Stomach smooth muscle (tissue), 2 donors: Measurements from ENCODE around the gene CDH23.

Experiments
- H3K27ac ChIP-seq: one replicate; pipeline ENCODE4 v1.7.0; 2013; ENCODE audit warnings: mild to moderate bottlenecking, low read length, inconsistent platforms
- H3K27me3 ChIP-seq, 2 donors: one replicate each; pipeline ENCODE4 v1.7.0; 2013; ENCODE audit warnings: low read length in 2 of 2; ENCODE audit not compliant: insufficient read depth in 2 of 2, control insufficient read depth in 1 of 2
- H3K36me3 ChIP-seq, 2 donors: one replicate each; pipeline ENCODE4 v1.7.0; 2013; ENCODE audit warnings: low read length in 2 of 2; ENCODE audit not compliant: control insufficient read depth in 2 of 2, insufficient read depth in 2 of 2
- H3K4me1 ChIP-seq: one replicate; pipeline ENCODE4 v1.7.0; 2013; ENCODE audit warnings: low read length; ENCODE audit not compliant: control insufficient read depth, insufficient read depth
- H3K4me3 ChIP-seq, 2 donors: one replicate each; pipeline ENCODE4 v1.7.0; 2013; ENCODE audit warnings: low read length in 2 of 2
- H3K9ac ChIP-seq, 2 donors: one replicate each; pipeline ENCODE4 v1.7.0; 2013; ENCODE audit warnings: low read length in 2 of 2, mild to moderate bottlenecking in 1 of 2
- H3K9me3 ChIP-seq, 2 donors: one replicate each; pipeline ENCODE4 v1.7.0; 2013; ENCODE audit warnings: low read length in 2 of 2; ENCODE audit not compliant: control insufficient read depth in 2 of 2
- donor health status: healthy.
- donor health status: Pancreatic carcinoma.

The CDH23 gene

GRCh38 chr10:71831646-71832552, 435.2 kb downstream of the CDH23 start:
- H3K27ac ChIP-seq, result no peak overlapping the region
- H3K4me1 ChIP-seq, result peaks cover 36% of the 10 kb centered on the region
- peaks cover 43 to 47% of the 10 kb centered on the region in 2 donors for H3K36me3 ChIP-seq
- H3K9me3 ChIP-seq, result no peaks in the 10 kb centered on the region
- no peak overlapping the region for H3K9ac ChIP-seq
- no peak overlapping the region for H3K4me3 ChIP-seq
- no peaks in the 10 kb centered on the region for H3K27me3 ChIP-seq

GRCh38 chr10:71832967-71833366, 436.2 kb downstream of the CDH23 start:
- no peaks in the 10 kb centered on the region for H3K9me3 ChIP-seq
- H3K36me3 ChIP-seq, result peaks cover 42% of the 10 kb centered on the region in 2 donors
- H3K4me3 ChIP-seq, result no peak overlapping the region
- H3K9ac ChIP-seq, result no peak overlapping the region
- peaks cover 46% of the 10 kb centered on the region for H3K4me1 ChIP-seq
- no peak overlapping the region for H3K27ac ChIP-seq
- H3K27me3 ChIP-seq, result no peaks in the 10 kb centered on the region

- Histone ChIP-seq H3K4me1 (peaks cover 54% of the 10 kb centered on the region), H3K9ac (no peak overlapping the region), H3K27ac (no peak overlapping the region)
Measured at GRCh38 chr10:71833451-71834342, 437.0 kb downstream of the CDH23 start.

GRCh38 chr10:71834343-71834674, 437.6 kb downstream of the CDH23 start:
- Histone ChIP-seq H3K9me3 (no peaks in the 10 kb centered on the region), H3K27ac (no peak overlapping the region), H3K9ac (no peak overlapping the region), H3K4me1 (peaks cover 55% of the 10 kb centered on the region), H3K27me3 (no peaks in the 10 kb centered on the region), H3K4me3 (no peak overlapping the region), H3K36me3 (peaks cover 32 to 35% of the 10 kb centered on the region in 2 donors)

More at GRCh38 chr10:71833451-71834342, 437.0 kb downstream of the CDH23 start:
- H3K4me3 ChIP-seq, result no peak overlapping the region
- no peaks in the 10 kb centered on the region for H3K9me3 ChIP-seq
- no peaks in the 10 kb centered on the region for H3K27me3 ChIP-seq
- peaks cover 37 to 38% of the 10 kb centered on the region in 2 donors for H3K36me3 ChIP-seq

- Histone ChIP-seq H3K27ac (peak overlapping the region; percentile 70), H3K4me3 (peak overlapping the region; percentile 34 to 47), H3K9ac (peak overlapping the region in 1 of 2 donors; percentile 29), H3K9me3 (no peaks in the 10 kb centered on the region), H3K36me3 (peaks cover 22 to 26% of the 10 kb centered on the region in 2 donors), H3K4me1 (peaks cover 59% of the 10 kb centered on the region), H3K27me3 (no peaks in the 10 kb centered on the region)
Measured at GRCh38 chr10:71835671-71836595, 439.2 kb downstream of the CDH23 start.

- H3K27ac ChIP-seq, result peak overlapping the region; percentile 70
- H3K9me3 ChIP-seq, result no peaks in the 10 kb centered on the region
- no peaks in the 10 kb centered on the region for H3K27me3 ChIP-seq
- peak overlapping the region; percentile 34 to 47 for H3K4me3 ChIP-seq
- H3K36me3 ChIP-seq, result peaks cover 18 to 19% of the 10 kb centered on the region in 2 donors
- H3K4me1 ChIP-seq, result peaks cover 54% of the 10 kb centered on the region
- no peak overlapping the region for H3K9ac ChIP-seq
Measured at GRCh38 chr10:71836596-71836974, 439.9 kb downstream of the CDH23 start.

- H3K27ac ChIP-seq, result peak overlapping the region; percentile 70
- H3K9me3 ChIP-seq, result no peaks in the 10 kb centered on the region
- H3K36me3 ChIP-seq, result peaks cover 12 to 13% of the 10 kb centered on the region in 2 donors
- no peaks in the 10 kb centered on the region for H3K27me3 ChIP-seq
- no peak overlapping the region for H3K9ac ChIP-seq
- peaks cover 47% of the 10 kb centered on the region for H3K4me1 ChIP-seq
- peak overlapping the region in 1 of 2 donors; percentile 47 for H3K4me3 ChIP-seq
Measured at GRCh38 chr10:71837098-71837827, 440.5 kb downstream of the CDH23 start.

- Histone ChIP-seq H3K36me3 (peaks cover 6 to 10% of the 10 kb centered on the region in 2 donors), H3K9ac (no peak overlapping the region), H3K4me3 (no peak overlapping the region), H3K27me3 (no peaks in the 10 kb centered on the region), H3K27ac (peak overlapping the region; percentile 70), H3K4me1 (peaks cover 46% of the 10 kb centered on the region), H3K9me3 (no peaks in the 10 kb centered on the region)
Measured at GRCh38 chr10:71838264-71839211, 441.8 kb downstream of the CDH23 start.
